NCI-H748 treated with DMSO at 0.1 percent for 48 hours (cell line): ENCODE data around the gene ADGRL3.

Experiments used
- DNase-seq: peaks from one replicate; lab custom pipeline; 2025; lab: John Stamatoyannopoulos, UW

Gene ADGRL3

DNA sequence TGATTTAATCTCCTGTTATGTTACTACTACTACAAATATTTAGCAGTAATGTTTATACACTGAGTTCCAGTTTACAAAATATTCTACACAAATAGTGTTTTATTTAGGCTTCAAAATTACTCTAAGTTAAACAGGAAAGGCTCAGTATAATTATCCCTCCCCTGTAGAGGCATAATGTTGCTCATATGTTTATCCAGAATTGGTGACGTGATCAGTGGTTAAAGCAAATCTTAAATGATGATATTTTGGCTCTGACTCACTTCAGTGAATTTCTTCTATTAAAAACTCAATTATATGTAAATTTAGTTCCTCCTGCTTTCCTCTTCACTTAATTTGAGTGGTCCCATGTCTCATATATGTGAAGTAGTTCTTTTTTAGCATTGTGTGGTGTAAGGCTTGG lies 438.5 kb downstream of the ADGRL3 start:
- DNase-seq: peak; percentile 11

DNA sequence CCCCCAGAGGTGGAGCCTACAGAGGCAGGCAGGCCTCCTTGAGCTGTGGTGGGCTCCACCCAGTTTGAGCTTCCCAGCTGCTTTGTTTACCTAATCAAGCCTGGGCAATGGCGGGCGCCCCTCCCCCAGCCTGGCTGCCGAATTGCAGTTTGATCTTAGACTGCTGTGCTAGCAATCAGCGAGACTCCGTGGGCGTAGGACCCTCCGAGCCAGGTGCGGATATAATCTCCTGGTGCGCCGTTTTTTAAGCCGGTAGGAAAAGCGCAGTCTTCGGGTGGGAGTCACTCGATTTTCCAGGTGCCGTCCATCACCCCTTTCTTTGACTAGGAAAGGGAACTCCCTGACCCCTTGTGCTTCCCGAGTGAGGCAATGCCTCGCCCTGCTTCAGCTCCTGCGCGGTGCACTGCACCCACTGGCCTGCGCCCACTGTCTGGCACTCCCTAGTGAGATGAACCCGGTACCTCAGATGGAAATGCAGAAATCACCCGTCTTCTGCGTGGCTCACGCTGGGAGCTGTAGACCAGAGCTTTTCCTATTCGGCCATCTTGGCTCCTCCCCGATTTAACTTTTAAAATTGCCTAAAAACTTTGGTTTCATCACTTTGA lies 446.7 kb downstream of the ADGRL3 start:
- DNase-seq: peak; percentile 28

GRCh38 chr4:61648264-61648663 lies 448.1 kb downstream of the ADGRL3 start:
- no peak for DNase-seq

DNA sequence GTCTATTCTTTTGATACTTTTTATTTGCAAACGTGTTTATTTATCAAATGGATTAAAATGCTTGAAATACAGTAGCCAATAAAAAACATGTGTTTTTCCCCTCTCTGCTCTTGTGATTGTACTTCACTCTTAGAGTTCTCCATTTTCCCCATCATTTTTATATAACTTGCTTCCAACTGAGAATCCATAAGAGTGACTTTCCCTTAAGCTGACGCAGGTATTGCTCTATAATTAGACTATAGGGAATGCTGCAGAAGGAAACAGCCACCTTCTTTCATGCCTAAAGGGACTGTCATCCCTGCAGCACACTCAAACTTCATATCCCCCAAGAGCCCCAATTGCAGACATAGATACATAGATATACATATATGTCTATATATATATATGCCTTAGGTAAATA lies 456.9 kb downstream of the ADGRL3 start:
- DNase-seq: no peak

- DNase-seq: no peak
Observed at GRCh38 chr4:61661960-61662359, 461.8 kb downstream of the ADGRL3 start.

- DNase-seq: no peak
Observed at GRCh38 chr4:61662362-61662761, 462.2 kb downstream of the ADGRL3 start.

GRCh38 chr4:61663310-61663709 lies 463.2 kb downstream of the ADGRL3 start:
- no peak for DNase-seq

DNA sequence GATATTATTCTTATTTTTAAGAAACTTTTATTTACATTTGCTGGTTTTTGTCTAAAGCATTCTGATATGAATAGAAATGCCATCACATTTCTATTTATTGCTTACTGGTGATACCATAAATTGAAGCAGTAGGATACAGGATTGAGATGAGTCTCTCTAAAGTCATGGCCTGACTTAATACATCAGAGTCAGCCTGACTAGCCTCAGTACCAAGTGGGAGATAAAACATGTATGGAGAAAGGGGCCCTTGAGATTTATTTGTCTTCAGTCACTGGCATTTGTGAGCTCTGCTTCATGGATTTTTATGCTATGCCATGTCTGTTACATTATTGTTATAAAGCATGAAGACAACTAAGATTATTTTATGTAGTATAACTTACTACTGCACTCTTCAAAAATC lies 465.5 kb downstream of the ADGRL3 start:
- no peak for DNase-seq

DNA sequence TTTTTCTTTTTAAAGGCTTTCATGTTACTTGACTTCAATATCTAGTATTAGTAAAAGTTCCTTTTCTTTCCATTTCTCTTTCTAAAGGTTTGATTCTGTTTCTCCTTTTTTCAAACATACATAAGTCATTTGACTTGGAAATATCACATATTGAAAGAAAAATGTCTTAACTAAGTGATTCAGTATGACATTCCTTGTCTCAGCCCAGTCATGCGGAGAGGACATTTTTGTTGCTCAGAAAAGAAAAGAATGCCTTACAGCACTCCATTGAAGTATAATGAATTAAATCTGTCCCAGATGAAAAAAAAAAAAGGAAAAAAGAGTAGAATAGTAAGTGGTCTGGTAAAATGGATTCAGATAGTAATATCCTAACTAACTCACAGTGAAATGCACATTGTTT lies 466.1 kb downstream of the ADGRL3 start:
- no peak for DNase-seq

DNA sequence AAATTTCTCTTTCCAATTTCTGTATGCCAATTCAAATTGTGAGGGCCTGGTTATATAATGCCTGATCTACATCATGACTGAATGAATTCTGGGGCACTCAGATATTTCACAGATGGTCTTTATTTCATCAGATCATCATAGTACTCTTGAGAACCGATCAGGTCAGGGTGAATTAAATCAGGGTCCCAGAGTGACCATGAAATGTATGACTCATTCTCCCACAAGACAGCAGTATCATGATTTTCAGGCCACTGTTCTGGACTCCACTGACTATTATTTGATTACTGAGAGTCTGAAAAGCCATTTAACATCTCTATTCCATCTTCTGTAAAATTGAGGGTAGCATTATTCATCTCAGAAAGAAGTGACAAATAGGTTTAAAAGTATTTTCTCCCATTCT lies 471.5 kb downstream of the ADGRL3 start:
- no peak for DNase-seq

DNA sequence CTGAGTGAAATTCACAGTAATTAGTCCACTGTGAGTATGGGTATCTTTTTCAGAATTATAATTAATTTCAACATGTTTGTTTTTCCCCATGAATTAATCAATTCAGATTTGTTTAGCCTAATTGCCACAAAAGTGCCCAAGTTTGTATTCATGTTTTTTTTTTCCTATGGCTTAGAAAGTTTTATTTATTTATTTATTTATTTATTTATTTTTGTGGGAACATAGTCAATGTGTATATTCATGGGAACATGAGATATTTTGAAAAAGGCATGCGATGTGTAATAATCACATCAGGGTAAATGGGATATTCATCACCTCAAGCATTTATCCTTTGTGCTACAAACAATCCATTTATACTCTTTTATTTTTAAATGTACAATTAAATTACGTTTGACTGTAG lies 475.3 kb downstream of the ADGRL3 start:
- DNase-seq: no peak

DNA sequence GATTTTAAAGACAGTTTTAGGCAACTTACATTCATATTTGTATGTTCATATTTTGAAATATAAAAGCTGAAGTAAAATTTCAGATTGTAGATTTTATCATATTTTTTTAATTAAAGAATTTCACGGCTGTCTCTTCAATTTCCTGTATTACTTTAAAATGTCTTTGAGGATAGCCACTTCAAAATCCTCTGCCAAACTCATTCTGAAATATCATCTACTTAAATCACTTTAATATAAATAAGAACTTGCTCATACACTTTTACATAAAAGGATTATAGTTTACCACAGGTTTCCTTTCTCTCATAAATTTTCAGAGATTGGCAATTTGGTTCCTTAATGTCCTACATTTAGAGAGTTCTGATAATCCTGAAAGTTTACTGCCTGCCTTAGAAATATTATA lies 478.2 kb downstream of the ADGRL3 start:
- no peak for DNase-seq

GRCh38 chr4:61693520-61693919 lies 493.4 kb downstream of the ADGRL3 start:
- no peak for DNase-seq

DNA sequence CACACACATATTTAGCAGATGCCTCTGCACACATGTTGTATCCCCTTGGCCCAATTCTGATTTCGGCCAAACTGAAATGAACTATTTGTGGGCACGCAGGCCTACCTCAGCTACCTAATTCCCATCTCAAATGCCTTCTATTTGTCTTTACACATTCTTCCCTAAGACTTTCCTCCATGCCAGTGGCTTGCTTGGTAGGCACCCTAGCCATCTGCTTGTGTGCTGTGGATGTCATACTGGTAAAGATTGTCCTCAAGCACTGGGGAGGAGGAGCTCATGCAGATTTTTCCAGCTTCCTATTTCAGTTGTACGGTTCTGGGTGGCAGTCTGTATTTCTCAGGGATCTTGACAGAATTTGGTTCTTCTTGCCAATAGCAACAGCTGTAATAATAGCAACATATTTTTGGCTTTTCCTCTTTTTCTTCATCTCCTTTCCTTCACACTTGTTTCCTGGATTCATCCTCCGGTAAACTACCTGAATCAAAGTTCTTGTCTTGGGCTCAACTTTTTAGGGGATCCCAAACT lies 514.3 kb downstream of the ADGRL3 start:
- no peak for DNase-seq

GRCh38 chr4:61716426-61716825 lies 516.3 kb downstream of the ADGRL3 start:
- no peak for DNase-seq

DNA sequence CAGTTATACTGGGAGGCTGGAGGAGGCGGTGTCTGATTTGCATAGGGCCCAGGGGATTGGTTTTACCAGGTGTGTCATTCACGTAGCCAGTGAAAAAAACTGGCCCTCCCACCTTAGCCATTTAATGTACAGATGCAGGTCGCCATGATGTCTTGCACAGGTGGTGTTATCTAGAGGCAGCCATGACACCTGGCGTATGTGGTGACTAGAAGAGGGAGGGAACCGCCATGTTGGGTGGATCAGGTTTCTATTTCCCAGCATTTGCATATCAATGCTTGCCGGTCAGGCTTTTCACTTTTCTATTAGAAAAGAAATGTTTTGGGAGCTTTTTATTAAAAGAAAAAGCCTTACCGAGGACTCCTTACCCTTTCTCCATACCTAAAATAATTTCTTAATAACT lies 523.4 kb downstream of the ADGRL3 start:
- DNase-seq: peak; percentile 8

DNA sequence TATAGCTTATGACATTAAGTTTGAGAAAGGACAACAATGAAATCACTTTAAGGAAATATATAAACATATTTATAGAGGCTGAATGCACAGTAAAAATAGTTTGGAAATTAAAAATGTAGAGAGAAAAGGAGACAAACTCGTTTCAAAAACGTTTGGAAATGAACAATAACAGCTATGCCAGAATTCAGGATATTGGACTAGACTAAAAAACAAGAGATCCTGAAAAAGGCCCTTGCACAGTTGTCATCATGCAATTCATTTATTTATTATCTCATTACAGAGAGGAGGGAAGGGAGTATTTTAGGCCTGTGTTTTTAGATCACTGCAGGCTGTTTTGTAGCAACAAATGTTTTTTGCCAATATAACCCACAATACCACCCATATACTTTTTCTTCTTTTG lies 527.2 kb downstream of the ADGRL3 start:
- DNase-seq: no peak

GRCh38 chr4:61734409-61734808 lies 534.3 kb downstream of the ADGRL3 start:
- no peak for DNase-seq

DNA sequence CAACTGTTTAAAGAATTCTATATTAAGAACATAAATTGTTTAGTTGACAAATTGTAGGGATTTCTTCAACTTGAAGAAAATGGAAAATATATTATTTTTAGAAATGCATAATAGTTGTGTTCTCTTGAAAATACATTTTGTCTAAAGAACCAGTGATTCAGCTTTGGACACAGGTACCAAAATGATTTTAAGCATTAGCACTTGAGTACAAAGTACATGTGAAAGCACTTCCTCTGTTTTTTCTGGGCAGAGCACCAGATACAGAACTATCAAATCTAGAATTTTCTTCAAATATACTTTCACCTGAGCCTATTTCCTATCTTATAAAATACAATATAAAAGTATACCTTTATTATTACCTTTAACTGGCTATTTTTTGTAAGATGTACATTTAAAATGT lies 539.8 kb downstream of the ADGRL3 start:
- DNase-seq: no peak

GRCh38 chr4:61740886-61741285 lies 540.8 kb downstream of the ADGRL3 start:
- DNase-seq: no peak

- peak; percentile 2 for DNase-seq
Observed at GRCh38 chr4:61741327-61742096, 541.4 kb downstream of the ADGRL3 start.

- no peak for DNase-seq
Observed at GRCh38 chr4:61750810-61751209, 550.7 kb downstream of the ADGRL3 start.

DNA sequence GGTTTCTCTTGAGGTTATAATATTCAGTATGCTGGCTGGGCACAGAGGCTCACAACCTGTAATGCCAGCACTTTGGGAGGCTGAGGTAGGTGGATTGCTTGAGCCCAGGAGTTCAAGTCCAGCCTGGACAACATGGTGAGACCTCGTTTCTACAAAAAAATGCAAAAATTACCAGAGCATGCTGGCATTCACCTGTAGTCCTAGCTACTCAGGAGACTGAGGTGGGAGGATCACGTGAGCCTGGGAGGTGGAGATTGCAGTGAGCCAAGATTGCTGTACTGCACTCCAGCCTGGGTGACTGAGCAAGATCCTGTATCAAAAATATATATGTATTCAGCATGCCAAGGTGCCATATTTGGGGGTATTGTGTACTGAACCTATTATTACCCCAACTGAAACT lies 552.5 kb downstream of the ADGRL3 start:
- DNase-seq: no peak

GRCh38 chr4:61753739-61754138 lies 553.6 kb downstream of the ADGRL3 start:
- no peak for DNase-seq
